ENCODE results near the gene CORIN.

The CORIN gene

GRCh38 chr4:47642191-47642830, 195.6 kb downstream of the CORIN start:
- DNase-seq (ENCODE audit: low read depth), result no peak

- no peak for DNase-seq (ENCODE audit: low read depth)
Measured at GRCh38 chr4:47641755-47642154, 196.1 kb downstream of the CORIN start.

- no peak for DNase-seq (ENCODE audit: low read depth)
Measured at GRCh38 chr4:47640911-47641310, 197.0 kb downstream of the CORIN start.

- no peak for DNase-seq (ENCODE audit: low read depth)
Measured at GRCh38 chr4:47639531-47639930, 198.3 kb downstream of the CORIN start.

GRCh38 chr4:47631161-47631560, 206.7 kb downstream of the CORIN start:
- no peak for DNase-seq (ENCODE audit: low read depth)

- no peak for DNase-seq (ENCODE audit: low read depth)
Measured at GRCh38 chr4:47624031-47624441, 213.8 kb downstream of the CORIN start.

GRCh38 chr4:47621181-47621580, 216.7 kb downstream of the CORIN start:
- DNase-seq (ENCODE audit: low read depth), result no peak

GRCh38 chr4:47619691-47620090, 218.2 kb downstream of the CORIN start:
- DNase-seq (ENCODE audit: low read depth), result no peak

GRCh38 chr4:47617607-47618006, 220.3 kb downstream of the CORIN start:
- DNase-seq (ENCODE audit: low read depth), result no peak

GRCh38 chr4:47615385-47615784, 222.5 kb downstream of the CORIN start:
- DNase-seq (ENCODE audit: low read depth), result no peak

GRCh38 chr4:47612116-47613023, 225.5 kb downstream of the CORIN start:
- no peak for DNase-seq (ENCODE audit: low read depth)

- DNase-seq (ENCODE audit: low read depth), result no peak
Measured at GRCh38 chr4:47606482-47606881, 231.4 kb downstream of the CORIN start.

GRCh38 chr4:47598896-47599295, 239.0 kb downstream of the CORIN start:
- no peak for DNase-seq (ENCODE audit: low read depth)

- DNase-seq (ENCODE audit: low read depth), result no peak
Measured at GRCh38 chr4:47598320-47598719, 239.5 kb downstream of the CORIN start.

GRCh38 chr4:47597696-47598095, 240.2 kb downstream of the CORIN start:
- DNase-seq (ENCODE audit: low read depth), result no peak

GRCh38 chr4:47590325-47590724, 247.5 kb downstream of the CORIN start:
- no peak for DNase-seq (ENCODE audit: low read depth)

- DNase-seq (ENCODE audit: low read depth), result no peak
Measured at GRCh38 chr4:47579235-47579634, 258.6 kb downstream of the CORIN start.

- no peak for DNase-seq (ENCODE audit: low read depth)
Measured at GRCh38 chr4:47577779-47578553, 259.9 kb downstream of the CORIN start.

- DNase-seq (ENCODE audit: low read depth), result no peak
Measured at GRCh38 chr4:47572981-47573380, 264.9 kb downstream of the CORIN start.

GRCh38 chr4:47570816-47571215, 267.1 kb downstream of the CORIN start:
- DNase-seq (ENCODE audit: low read depth), result no peak

GRCh38 chr4:47567511-47567910, 270.4 kb downstream of the CORIN start:
- DNase-seq (ENCODE audit: low read depth), result no peak

- DNase-seq (ENCODE audit: low read depth), result no peak
Measured at GRCh38 chr4:47566969-47567368, 270.9 kb downstream of the CORIN start.

GRCh38 chr4:47566566-47566965, 271.3 kb downstream of the CORIN start:
- DNase-seq (ENCODE audit: low read depth), result no peak

Measured in fibroblast of gingiva (primary cell).